Muscle layer of duodenum (tissue), 2 donors: ENCODE results near the gene USP16.

Experiments used
- H3K27ac ChIP-seq: one replicate; pipeline ENCODE4 v1.7.0; 2013; ENCODE audit warnings: mild to moderate bottlenecking, low read length
- H3K27me3 ChIP-seq: one replicate; pipeline ENCODE4 v1.7.0; 2013; ENCODE audit warnings: low read depth, mild to moderate bottlenecking, control low read depth, low read length
- H3K36me3 ChIP-seq, 2 donors: one replicate each; pipeline ENCODE4 v1.7.0; 2013; ENCODE audit warnings: low read length in 2 of 2, control low read depth in 1 of 2, mild to moderate bottlenecking in 1 of 2; ENCODE audit not compliant: insufficient read depth in 2 of 2, control insufficient read depth in 1 of 2
- H3K4me1 ChIP-seq, 2 donors: one replicate each; pipeline ENCODE4 v1.7.0; 2013; ENCODE audit warnings: low read length in 2 of 2, mild to moderate bottlenecking in 2 of 2, control low read depth in 1 of 2, moderate library complexity in 1 of 2; ENCODE audit not compliant: insufficient read depth in 2 of 2, control insufficient read depth in 1 of 2
- H3K4me3 ChIP-seq, 2 donors: one replicate each; pipeline ENCODE4 v1.7.0; 2013; ENCODE audit warnings: low read length in 2 of 2, low read depth in 1 of 2, mild to moderate bottlenecking in 1 of 2
- H3K9me3 ChIP-seq, 2 donors: one replicate each; pipeline ENCODE4 v1.7.0; 2013; ENCODE audit warnings: low read length in 2 of 2, control low read depth in 1 of 2, mild to moderate bottlenecking in 1 of 2; ENCODE audit not compliant: control insufficient read depth in 1 of 2
- donor health status: healthy.

Gene USP16

GRCh38 chr21:29085106-29085752, 60.8 kb downstream of the USP16 start:
- H3K27me3 ChIP-seq, result no peaks in the 10 kb centered on the region
- H3K4me1 ChIP-seq, result peaks cover 0 to 7% of the 10 kb centered on the region in 2 donors
- H3K9me3 ChIP-seq, result no peaks in the 10 kb centered on the region
- no peaks in the 10 kb centered on the region for H3K36me3 ChIP-seq
- H3K4me3 ChIP-seq, result no peak overlapping the region
- no peak overlapping the region for H3K27ac ChIP-seq

- peaks cover 0 to 4% of the 10 kb centered on the region in 2 donors for H3K36me3 ChIP-seq
Measured at GRCh38 chr21:29091033-29091432, 66.6 kb downstream of the USP16 start.

GRCh38 chr21:29092102-29092959, 67.9 kb downstream of the USP16 start:
- H3K4me1 ChIP-seq, result peaks cover 0 to 7% of the 10 kb centered on the region in 2 donors
- no peak overlapping the region for H3K4me3 ChIP-seq
- H3K9me3 ChIP-seq, result no peaks in the 10 kb centered on the region
- H3K27ac ChIP-seq, result no peak overlapping the region
- H3K36me3 ChIP-seq, result peaks cover 0 to 4% of the 10 kb centered on the region in 2 donors
- H3K27me3 ChIP-seq, result no peaks in the 10 kb centered on the region

More at GRCh38 chr21:29091033-29091432, 66.6 kb downstream of the USP16 start:
- Histone ChIP-seq H3K4me1 (peaks cover 0 to 7% of the 10 kb centered on the region in 2 donors), H3K27me3 (no peaks in the 10 kb centered on the region), H3K4me3 (no peak overlapping the region), H3K27ac (no peak overlapping the region), H3K9me3 (no peaks in the 10 kb centered on the region)

- no peak overlapping the region for H3K27ac ChIP-seq
- H3K4me3 ChIP-seq, result no peak overlapping the region
Measured at GRCh38 chr21:29096218-29097015, 71.9 kb downstream of the USP16 start.

GRCh38 chr21:29098156-29098555, 73.7 kb downstream of the USP16 start:
- Histone ChIP-seq H3K27ac (no peak overlapping the region), H3K4me1 (no peaks in the 10 kb centered on the region), H3K27me3 (no peaks in the 10 kb centered on the region), H3K9me3 (no peaks in the 10 kb centered on the region), H3K4me3 (no peak overlapping the region), H3K36me3 (peaks cover 0 to 8% of the 10 kb centered on the region in 2 donors)

More at GRCh38 chr21:29096218-29097015, 71.9 kb downstream of the USP16 start:
- Histone ChIP-seq H3K36me3 (peaks cover 0 to 4% of the 10 kb centered on the region in 2 donors), H3K9me3 (no peaks in the 10 kb centered on the region), H3K27me3 (no peaks in the 10 kb centered on the region), H3K4me1 (no peaks in the 10 kb centered on the region)

- H3K27ac ChIP-seq, result no peak overlapping the region
- H3K36me3 ChIP-seq, result peaks cover 0 to 3% of the 10 kb centered on the region in 2 donors
- no peaks in the 10 kb centered on the region for H3K4me1 ChIP-seq
- H3K27me3 ChIP-seq, result no peaks in the 10 kb centered on the region
- no peaks in the 10 kb centered on the region for H3K9me3 ChIP-seq
- H3K4me3 ChIP-seq, result no peak overlapping the region
Measured at GRCh38 chr21:29102791-29103257, 78.4 kb downstream of the USP16 start.
